Breast epithelium (tissue), 4 donors: ENCODE measurements around the gene PRRT1. TPM values are rescaled to one million over a fixed set of nuclear protein-coding genes. Genes with fewer than 3 reads are reported as not detected.

ENCODE experiments used
- DNase-seq, 2 donors: peaks; one replicate each; pipeline ENCODE4 v3.0.0-alpha.2; 2019; ENCODE audit warnings: low spot score in 2 of 2
- H3K27ac ChIP-seq, 2 donors: fragments of 200-600 bp; sonication (generic) in 1 of 2; one replicate each; pipeline ENCODE4 v1.5.1; 2016 to 2019; ENCODE audit warnings: mild to moderate bottlenecking in 1 of 2
- H3K27me3 ChIP-seq, 2 donors: fragments of 200-600 bp; sonication (generic) in 1 of 2; one replicate each; pipeline versions ENCODE4 v1.5.1 to v1.6.0; 2017 to 2019; ENCODE audit warnings: control low read depth in 1 of 2, mild to moderate bottlenecking in 1 of 2
- H3K36me3 ChIP-seq: fragments of 200-600 bp; one replicate; pipeline ENCODE4 v1.5.1; 2019
- H3K4me1 ChIP-seq, 2 donors: fragments of 200-600 bp; sonication (generic); one replicate each; pipeline ENCODE4 v1.5.1; 2016 to 2019; ENCODE audit warnings: control low read depth in 1 of 2
- H3K4me3 ChIP-seq, 3 donors: fragments of 200-600 bp; sonication (generic); 1 replicate in 2 of 3; 2 replicates in 1 of 3; pipeline ENCODE4 v1.5.1; 2016 to 2019; ENCODE audit warnings: mild to moderate bottlenecking in 3 of 3, moderate library complexity in 2 of 3
- H3K9me3 ChIP-seq, 2 donors: fragments of 200-600 bp; sonication (generic) in 1 of 2; one replicate each; pipeline ENCODE4 v1.5.1; 2016 to 2019; ENCODE audit warnings: control low read depth in 1 of 2
- POLR2A ChIP-seq: fragments of 450-650 bp; IDR thresholded peaks from one replicate; pipeline ENCODE4 v1.6.1; 2016; ENCODE audit warnings: antibody characterized with exemption, mild to moderate bottlenecking, moderate library complexity
- POLR2AphosphoS5 ChIP-seq, 3 donors: sonication (generic); formaldehyde crosslinking; IDR thresholded peaks; one replicate each; pipeline ENCODE4 v1.6.1; 2017; ENCODE audit warnings: antibody characterized with exemption in 3 of 3
- intact Hi-C: fragments of 100-400 bp; cut with DNase I; formaldehyde crosslinking; loops from one replicate; pipeline ENCODE4 v1.15.1; 2023; ENCODE audit warnings: low total_unique reads
- total RNA-seq, 3 donors: library from RNA; depleted of rRNA; stranded (reverse); fragments of >200 nt; gene quantifications; one replicate each; pipeline ENCODE4 v1.1.0, GENCODE V29; 2016
- TF ChIP-seq, protein P1 (sequence below), 3 donors: fragments of 450-650 bp; IDR thresholded peaks; one replicate each; pipeline ENCODE4 v1.5.1; 2016 to 2017; ENCODE audit warnings: antibody characterized with exemption in 3 of 3, mild to moderate bottlenecking in 3 of 3, moderate library complexity in 3 of 3

The PRRT1 gene
- total RNA-seq, 3 donors from 2014 or later = 0.48 to 2.8 (median 1.3) TPM

DNA sequence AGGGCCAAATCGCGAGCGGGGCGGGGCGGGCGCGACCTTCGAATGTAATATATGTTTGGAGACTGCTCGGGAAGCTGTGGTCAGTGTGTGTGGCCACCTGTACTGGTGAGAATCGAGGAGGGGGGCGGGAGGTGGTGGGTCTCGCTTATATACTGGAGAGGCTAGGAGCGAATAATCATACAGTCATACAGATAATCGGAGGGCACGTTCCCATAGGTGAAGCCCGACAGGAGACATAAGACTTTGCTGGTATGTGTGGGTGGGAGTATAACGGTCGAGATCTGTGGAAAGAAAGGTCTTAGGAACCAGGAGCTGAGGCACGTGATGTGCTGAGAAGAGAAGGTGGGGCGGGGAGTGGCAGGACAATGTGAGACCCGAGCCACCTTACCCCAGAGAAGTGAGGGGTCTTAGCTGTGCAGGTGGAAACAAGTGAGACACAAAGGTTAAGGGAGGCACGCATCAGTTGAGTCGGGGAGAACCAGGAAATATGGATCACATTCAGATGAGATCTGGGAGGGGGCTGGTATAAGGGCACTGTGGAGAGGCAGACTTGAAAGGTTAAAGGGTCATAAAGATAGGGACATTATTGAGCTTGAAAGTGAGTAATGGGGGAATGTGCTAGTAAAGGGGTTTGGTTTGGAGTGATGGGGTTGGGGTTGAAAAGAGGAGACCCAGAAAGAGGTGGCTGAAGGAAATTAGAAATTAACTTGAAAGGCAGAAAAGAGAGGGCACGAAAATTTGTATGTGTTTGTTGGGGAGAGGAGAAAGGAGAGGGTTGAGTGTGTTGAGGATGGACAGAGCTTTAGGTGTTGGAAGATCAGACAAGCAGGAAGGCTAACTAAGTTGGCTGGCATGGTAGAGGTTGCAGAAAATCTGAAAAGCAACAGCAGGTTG is 27.1 kb upstream of the PRRT1 start:
- no peak for TF ChIP-seq POLR2A
- TF ChIP-seq, protein P1, sequence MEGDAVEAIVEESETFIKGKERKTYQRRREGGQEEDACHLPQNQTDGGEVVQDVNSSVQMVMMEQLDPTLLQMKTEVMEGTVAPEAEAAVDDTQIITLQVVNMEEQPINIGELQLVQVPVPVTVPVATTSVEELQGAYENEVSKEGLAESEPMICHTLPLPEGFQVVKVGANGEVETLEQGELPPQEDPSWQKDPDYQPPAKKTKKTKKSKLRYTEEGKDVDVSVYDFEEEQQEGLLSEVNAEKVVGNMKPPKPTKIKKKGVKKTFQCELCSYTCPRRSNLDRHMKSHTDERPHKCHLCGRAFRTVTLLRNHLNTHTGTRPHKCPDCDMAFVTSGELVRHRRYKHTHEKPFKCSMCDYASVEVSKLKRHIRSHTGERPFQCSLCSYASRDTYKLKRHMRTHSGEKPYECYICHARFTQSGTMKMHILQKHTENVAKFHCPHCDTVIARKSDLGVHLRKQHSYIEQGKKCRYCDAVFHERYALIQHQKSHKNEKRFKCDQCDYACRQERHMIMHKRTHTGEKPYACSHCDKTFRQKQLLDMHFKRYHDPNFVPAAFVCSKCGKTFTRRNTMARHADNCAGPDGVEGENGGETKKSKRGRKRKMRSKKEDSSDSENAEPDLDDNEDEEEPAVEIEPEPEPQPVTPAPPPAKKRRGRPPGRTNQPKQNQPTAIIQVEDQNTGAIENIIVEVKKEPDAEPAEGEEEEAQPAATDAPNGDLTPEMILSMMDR (IDR thresholded peaks at IDR 0.05) = no peak
- no peak for TF ChIP-seq POLR2AphosphoS5 (IDR thresholded peaks at IDR 0.05)
- peaks cover 0 to 28% of the 10 kb centered on the region in 2 donors for H3K4me1 ChIP-seq
- intact Hi-C loops = no loop called here

DNA sequence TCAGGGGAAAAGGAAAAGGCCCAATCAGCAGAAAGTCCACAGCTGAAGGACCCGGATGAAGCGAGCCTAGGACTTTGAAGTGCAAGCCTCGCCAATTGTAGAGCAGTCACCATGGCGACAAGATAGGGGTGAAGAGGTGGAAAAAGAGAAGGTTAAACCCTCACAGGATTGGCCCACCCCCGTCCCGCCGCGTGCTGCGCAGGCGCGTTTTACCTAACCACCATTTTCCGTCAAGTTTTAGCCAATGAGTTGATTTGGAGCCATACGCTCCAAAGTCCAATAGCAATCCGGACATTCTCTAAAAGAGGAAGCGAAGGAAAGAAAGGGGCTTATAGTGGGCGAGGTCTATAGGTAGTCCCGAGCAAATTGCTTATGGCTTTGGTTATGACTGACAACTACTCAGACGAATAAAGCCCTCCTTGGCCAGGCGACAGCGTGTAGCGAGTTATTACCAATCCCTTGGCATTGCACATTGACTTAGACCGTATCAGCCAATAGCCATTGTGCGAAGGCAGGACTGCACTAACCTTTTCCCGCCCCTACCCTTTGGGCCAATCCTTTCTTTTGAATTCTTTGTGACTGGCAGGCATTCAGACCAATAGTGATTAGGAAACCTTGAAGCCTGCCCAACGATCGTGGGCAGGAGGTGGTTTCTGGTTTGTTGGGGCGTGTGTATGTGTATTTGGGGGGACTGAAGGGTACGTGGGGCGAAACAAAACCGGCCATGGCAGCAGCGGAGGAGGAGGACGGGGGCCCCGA is 26.2 kb upstream of the PRRT1 start, which contains the start of gene RNF5:
Gene RNF5 (plus strand): TSS at position 618 of the 759 bp plus-strand sequence. CDS start 107 bp downstream, at position 725.
- Histone ChIP-seq H3K4me1 (peaks cover 0 to 34% of the 10 kb centered on the region in 2 donors), H3K9me3 (no peaks in the 10 kb centered on the region), H3K27ac (peak within 1 kb of the TSS; percentile 95 to 98), H3K36me3 (no peaks in the 10 kb centered on the region), H3K4me3 (peak within 1 kb of the TSS; percentile 72 to 91 (median 91)), H3K27me3 (no peaks in the 10 kb centered on the region)
- intact Hi-C loops = no loop called here
- peak; percentile 52 to 78 (median 68) for TF ChIP-seq POLR2AphosphoS5 (IDR thresholded peaks at IDR 0.05)
- TF ChIP-seq POLR2A = no peak
- peak; percentile 95 to 99 for DNase-seq

More for the DNA sequence above, 27.1 kb upstream of the PRRT1 start:
- no peaks in the 10 kb centered on the region for H3K9me3 ChIP-seq
- DNase-seq = no peak
- peak overlapping the region; percentile 72 to 91 (median 91) for H3K4me3 ChIP-seq
- no peaks in the 10 kb centered on the region for H3K27me3 ChIP-seq
- H3K27ac ChIP-seq = peak overlapping the region; percentile 95 to 98
- H3K36me3 ChIP-seq = no peaks in the 10 kb centered on the region

DNA sequence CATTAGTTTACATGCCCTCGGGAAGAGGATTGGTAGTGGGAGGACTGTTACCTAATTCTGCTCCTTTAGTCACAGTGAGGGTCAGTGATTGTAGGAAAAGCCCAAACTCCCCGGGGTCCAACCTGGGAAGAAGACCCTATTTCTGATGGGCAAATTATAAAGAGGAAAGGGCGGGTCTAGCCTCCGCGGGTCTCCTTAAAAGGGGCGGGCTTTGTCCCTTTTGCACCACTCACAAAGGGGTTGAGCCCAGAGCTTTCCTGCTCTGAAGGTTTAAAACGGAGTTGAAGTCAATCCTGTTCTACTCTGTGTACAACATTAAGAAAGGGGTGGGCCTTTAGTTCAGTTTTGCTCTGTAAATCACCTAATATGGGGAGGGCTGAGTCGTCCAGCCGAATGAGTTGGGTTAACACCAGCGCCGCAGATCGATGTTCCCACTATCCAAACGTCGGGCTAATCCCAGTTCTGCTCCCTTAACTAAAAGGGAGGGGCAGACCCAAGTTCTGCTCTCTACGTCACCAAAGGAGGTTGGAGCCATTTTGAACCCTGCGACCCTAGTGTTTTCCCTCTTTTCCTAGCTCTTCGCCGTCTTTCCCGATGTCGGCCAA is 25.5 kb upstream of the PRRT1 start:
- no peaks in the 10 kb centered on the region for H3K9me3 ChIP-seq
- TF ChIP-seq POLR2A (peak; percentile 49), POLR2AphosphoS5 (IDR thresholded peaks at IDR 0.05) (peak in 2 of 3 donors; percentile 10 to 45)
- TF ChIP-seq, protein P1 (IDR thresholded peaks at IDR 0.05) = no peak
- no peaks in the 10 kb centered on the region for H3K36me3 ChIP-seq
- intact Hi-C loops = no loop called here
- no peaks in the 10 kb centered on the region for H3K27me3 ChIP-seq
- peak in 1 of 2 donors; percentile 52 for DNase-seq
- H3K4me1 ChIP-seq = peaks cover 0 to 34% of the 10 kb centered on the region in 2 donors
- peak overlapping the region; percentile 72 to 91 (median 91) for H3K4me3 ChIP-seq
- H3K27ac ChIP-seq = peak overlapping the region; percentile 95 to 98

DNA sequence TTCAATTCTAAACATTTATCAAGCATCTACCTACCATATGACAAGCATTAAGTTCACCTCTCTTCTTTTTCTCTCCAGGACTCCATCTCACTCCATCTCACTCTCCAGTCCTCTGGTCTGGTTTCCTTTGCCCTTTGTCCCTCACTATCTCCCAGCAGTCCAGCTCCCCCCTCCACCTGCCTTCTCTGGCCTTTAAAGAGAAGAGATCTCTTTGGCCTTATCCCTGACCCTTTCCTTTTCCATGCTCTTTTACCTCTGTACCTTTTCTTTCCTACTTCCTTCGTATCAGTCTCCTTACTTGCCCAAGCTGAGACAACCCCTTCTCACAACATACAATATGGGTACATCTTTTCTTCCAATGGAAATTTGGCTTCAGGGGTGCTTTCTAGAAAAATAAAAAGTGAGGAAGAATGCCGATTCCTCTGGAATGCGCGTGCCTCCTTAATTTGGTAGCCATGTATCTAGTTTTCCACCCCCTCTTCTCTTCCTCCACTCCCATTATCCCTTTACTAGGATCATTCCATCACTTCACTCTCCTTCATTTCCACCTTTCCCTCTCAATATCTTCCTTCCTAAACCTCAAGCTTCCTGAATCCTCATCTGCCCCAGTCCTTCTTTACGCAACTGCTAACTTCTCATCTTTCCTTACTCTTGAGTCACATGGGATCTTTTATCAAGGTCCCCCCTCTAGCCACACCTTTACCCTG is 24.9 kb upstream of the PRRT1 start:
- no peak for DNase-seq
- Histone ChIP-seq H3K4me3 (peak overlapping the region; percentile 72 to 91 (median 91)), H3K9me3 (no peaks in the 10 kb centered on the region), H3K27ac (peak overlapping the region; percentile 95 to 98), H3K36me3 (no peaks in the 10 kb centered on the region), H3K4me1 (peaks cover 0 to 34% of the 10 kb centered on the region in 2 donors), H3K27me3 (no peaks in the 10 kb centered on the region)
- intact Hi-C loops = no loop called here
- TF ChIP-seq, protein P1 (IDR thresholded peaks at IDR 0.05) = no peak
- TF ChIP-seq POLR2AphosphoS5 (IDR thresholded peaks at IDR 0.05) (no peak), POLR2A (no peak)
